ENCODE data around the gene TMTC2.

DNA sequence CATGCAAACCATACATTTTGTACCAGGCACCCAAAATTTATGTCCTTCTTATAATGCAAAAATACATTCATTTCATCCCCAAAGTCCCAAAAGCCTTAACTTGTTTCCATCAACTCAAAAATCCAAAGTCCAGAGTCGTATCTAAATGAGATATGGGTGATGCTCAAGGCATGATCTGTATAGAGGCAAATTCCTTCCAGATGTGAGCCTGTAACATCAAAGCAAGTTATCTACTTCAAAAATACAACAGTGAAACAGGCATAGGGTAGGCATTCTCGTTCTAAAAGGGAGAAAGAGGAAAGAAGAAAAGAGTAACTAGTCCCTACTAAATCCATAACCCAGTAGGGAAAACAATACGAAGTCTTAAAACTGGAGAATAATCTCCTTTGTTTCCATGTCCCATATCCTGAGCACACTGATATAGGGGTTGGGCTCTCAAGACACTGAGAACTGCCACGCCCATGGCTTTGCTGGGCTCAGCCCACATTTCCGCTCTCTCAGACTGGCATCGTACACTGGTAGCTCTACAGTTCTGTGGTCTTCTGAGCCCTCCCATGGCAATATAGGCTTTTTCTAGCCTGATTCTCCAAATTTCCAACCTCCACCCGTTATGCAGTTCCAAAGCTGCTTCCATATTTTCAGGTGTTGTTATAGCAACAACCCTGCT, 232.8 kb downstream of the TMTC2 start:
- TF ChIP-seq, protein P1, sequence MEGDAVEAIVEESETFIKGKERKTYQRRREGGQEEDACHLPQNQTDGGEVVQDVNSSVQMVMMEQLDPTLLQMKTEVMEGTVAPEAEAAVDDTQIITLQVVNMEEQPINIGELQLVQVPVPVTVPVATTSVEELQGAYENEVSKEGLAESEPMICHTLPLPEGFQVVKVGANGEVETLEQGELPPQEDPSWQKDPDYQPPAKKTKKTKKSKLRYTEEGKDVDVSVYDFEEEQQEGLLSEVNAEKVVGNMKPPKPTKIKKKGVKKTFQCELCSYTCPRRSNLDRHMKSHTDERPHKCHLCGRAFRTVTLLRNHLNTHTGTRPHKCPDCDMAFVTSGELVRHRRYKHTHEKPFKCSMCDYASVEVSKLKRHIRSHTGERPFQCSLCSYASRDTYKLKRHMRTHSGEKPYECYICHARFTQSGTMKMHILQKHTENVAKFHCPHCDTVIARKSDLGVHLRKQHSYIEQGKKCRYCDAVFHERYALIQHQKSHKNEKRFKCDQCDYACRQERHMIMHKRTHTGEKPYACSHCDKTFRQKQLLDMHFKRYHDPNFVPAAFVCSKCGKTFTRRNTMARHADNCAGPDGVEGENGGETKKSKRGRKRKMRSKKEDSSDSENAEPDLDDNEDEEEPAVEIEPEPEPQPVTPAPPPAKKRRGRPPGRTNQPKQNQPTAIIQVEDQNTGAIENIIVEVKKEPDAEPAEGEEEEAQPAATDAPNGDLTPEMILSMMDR (IDR thresholded peaks at IDR 0.05; ENCODE audit: poor library complexity), result no peak
- no peak for TF ChIP-seq EZH2 (IDR thresholded peaks at IDR 0.05; ENCODE audit: borderline replicate concordance)

All from hepatocyte (in vitro differentiated cells).